ENCODE measurements around the gene ZNF407. TPM values are rescaled to one million over a fixed set of nuclear protein-coding genes. Genes with fewer than 3 reads are reported as not detected.
"Not testable (repeated sequence)": the region's sequence is repeated elsewhere in the genome, so short reads cannot be mapped to it uniquely, and the experiment has no call there.

The ZNF407 gene
- total RNA-seq, 2 donors from 2014 or later, result 11.7 to 22.2 TPM

- TF ChIP-seq CTCF (IDR thresholded peaks at IDR 0.05) (no peak), POLR2A (IDR thresholded peaks at IDR 0.05) (no peak), POLR2AphosphoS5 (IDR thresholded peaks at IDR 0.05) (no peak)
- H3K4me1 ChIP-seq (replicated peaks), result no peaks in the 10 kb centered on the region
- DNase-seq (ENCODE audit: low spot score), result no peak
- no peak overlapping the region for H3K4me3 ChIP-seq
- H3K27me3 ChIP-seq (replicated peaks; ENCODE audit: insufficient read depth), result no peaks in the 10 kb centered on the region
- no peaks in the 10 kb centered on the region for H3K36me3 ChIP-seq
- H3K9me3 ChIP-seq, result no peaks in the 10 kb centered on the region
- intact Hi-C loops (cut with DNase I), result no loop called here
- WGBS, result 98% methylated on average over 3 of the region's 3 CpGs
- no peak overlapping the region for H3K27ac ChIP-seq
Observed at GRCh38 chr18:75100832-75101630, 503.4 kb downstream of the ZNF407 start.

- 90% methylated on average over 3 of the region's 3 CpGs for WGBS
- no peak for TF ChIP-seq POLR2A (IDR thresholded peaks at IDR 0.05)
- TF ChIP-seq CTCF (IDR thresholded peaks at IDR 0.05), result no peak
- TF ChIP-seq POLR2AphosphoS5 (IDR thresholded peaks at IDR 0.05), result no peak
- no peak overlapping the region for H3K4me3 ChIP-seq
- intact Hi-C loops (cut with DNase I), result no loop called here
- no peaks in the 10 kb centered on the region for H3K4me1 ChIP-seq (replicated peaks)
- no peaks in the 10 kb centered on the region for H3K36me3 ChIP-seq
- no peak for DNase-seq (ENCODE audit: low spot score)
- no peaks in the 10 kb centered on the region for H3K27me3 ChIP-seq (replicated peaks; ENCODE audit: insufficient read depth)
- H3K9me3 ChIP-seq, result no peaks in the 10 kb centered on the region
- H3K27ac ChIP-seq, result no peak overlapping the region
Observed at GRCh38 chr18:75101916-75102315, 504.2 kb downstream of the ZNF407 start.

- H3K4me3 ChIP-seq; intact Hi-C loops (cut with DNase I); H3K9me3 ChIP-seq; H3K4me1 ChIP-seq (replicated peaks); H3K27ac ChIP-seq; H3K27me3 ChIP-seq (replicated peaks; ENCODE audit: insufficient read depth); DNase-seq (ENCODE audit: low spot score); H3K36me3 ChIP-seq: not testable (repeated sequence)
- WGBS, result 73% methylated on average over 6 of the region's 6 CpGs
Observed at GRCh38 chr18:75104029-75104428, 506.4 kb downstream of the ZNF407 start.

GRCh38 chr18:75104483-75104882 is 506.8 kb downstream of the ZNF407 start:
- H3K9me3 ChIP-seq, result no peaks in the 10 kb centered on the region
- H3K4me3 ChIP-seq, result no peak overlapping the region
- no peak overlapping the region for H3K27ac ChIP-seq
- WGBS, result 92% methylated on average over 15 of the region's 15 CpGs
- intact Hi-C loops (cut with DNase I), result no loop called here
- no peaks in the 10 kb centered on the region for H3K27me3 ChIP-seq (replicated peaks; ENCODE audit: insufficient read depth)
- TF ChIP-seq CTCF (IDR thresholded peaks at IDR 0.05) (no peak), POLR2AphosphoS5 (IDR thresholded peaks at IDR 0.05) (no peak), POLR2A (IDR thresholded peaks at IDR 0.05) (no peak)
- H3K4me1 ChIP-seq (replicated peaks), result no peaks in the 10 kb centered on the region
- H3K36me3 ChIP-seq, result no peaks in the 10 kb centered on the region
- DNase-seq (ENCODE audit: low spot score), result no peak

GRCh38 chr18:75105551-75106254 is 508.0 kb downstream of the ZNF407 start:
- H3K27ac ChIP-seq, result no peak overlapping the region
- DNase-seq (ENCODE audit: low spot score), result no peak
- H3K4me3 ChIP-seq, result no peak overlapping the region
- TF ChIP-seq POLR2A (IDR thresholded peaks at IDR 0.05), result no peak
- no peak for TF ChIP-seq CTCF (IDR thresholded peaks at IDR 0.05)
- TF ChIP-seq POLR2AphosphoS5 (IDR thresholded peaks at IDR 0.05), result no peak
- no peaks in the 10 kb centered on the region for H3K36me3 ChIP-seq
- H3K27me3 ChIP-seq (replicated peaks; ENCODE audit: insufficient read depth), result no peaks in the 10 kb centered on the region
- intact Hi-C loops (cut with DNase I), result no loop called here
- H3K4me1 ChIP-seq (replicated peaks), result no peaks in the 10 kb centered on the region
- WGBS, result 93% methylated on average over 15 of the region's 15 CpGs
- H3K9me3 ChIP-seq, result no peaks in the 10 kb centered on the region
